Fibroblast of lung (primary cell): Measurements from ENCODE around the gene FZD10. TPM values are rescaled to one million over a fixed set of nuclear protein-coding genes. Genes with fewer than 3 reads are reported as not detected.

Experiments used
- DNase-seq, 2 donors: peaks; one replicate each; pipeline versions ENCODE4 v3.0.0 to v3.0.0-alpha.2; 2010; ENCODE audit warnings: low read depth in 2 of 2
- H2AFZ ChIP-seq: 2 replicates; pipeline ENCODE4 v1.5.1; 2012; ENCODE audit warnings: low read length, control low read depth, inconsistent platforms
- H3K27ac ChIP-seq: 2 replicates; pipeline ENCODE4 v1.5.1; 2011; ENCODE audit warnings: low read length, control low read depth; ENCODE audit not compliant: insufficient read depth
- H3K27me3 ChIP-seq: 2 replicates; pipeline ENCODE4 v1.5.1; 2011; ENCODE audit warnings: mild to moderate bottlenecking, low read length; ENCODE audit not compliant: control insufficient read depth, insufficient read depth
- H3K36me3 ChIP-seq: 2 replicates; pipeline ENCODE4 v1.5.1; 2011; ENCODE audit warnings: low read length; ENCODE audit not compliant: control insufficient read depth, insufficient read depth
- H3K4me1 ChIP-seq: 2 replicates; pipeline ENCODE4 v1.5.1; 2011; ENCODE audit warnings: low read length; ENCODE audit not compliant: control insufficient read depth, insufficient read depth; ENCODE audit errors: extremely low read depth
- H3K4me2 ChIP-seq: 2 replicates; pipeline ENCODE4 v1.5.1; 2011; ENCODE audit warnings: low read length, control low read depth; ENCODE audit not compliant: insufficient read depth; ENCODE audit errors: extremely low read depth
- H3K4me3 ChIP-seq, 4 experiments: fragments of 200-600 bp in 1 of 4; sonication (generic) in 1 of 4; replicated peaks in 1 of 4; 2 replicates each; pipeline ENCODE4 v1.5.1; 2011 to 2016; ENCODE audit warnings: low read length in 4 of 4, low read depth in 3 of 4, mild to moderate bottlenecking in 3 of 4, control low read depth in 2 of 4, inconsistent platforms in 1 of 4, mixed read lengths in 1 of 4; ENCODE audit not compliant: insufficient read depth in 1 of 4; ENCODE audit errors: control extremely low read depth in 1 of 4
- H3K79me2 ChIP-seq: 2 replicates; pipeline ENCODE4 v1.5.1; 2012; ENCODE audit warnings: mild to moderate bottlenecking, low read length, inconsistent platforms; ENCODE audit not compliant: control insufficient read depth, insufficient read depth
- H3K9ac ChIP-seq: 2 replicates; pipeline ENCODE4 v1.5.1; 2011; ENCODE audit warnings: mild to moderate bottlenecking, low read length, control low read depth; ENCODE audit not compliant: insufficient read depth
- H3K9me3 ChIP-seq: 2 replicates; pipeline ENCODE4 v1.5.1; 2012; ENCODE audit warnings: low read depth, low read length; ENCODE audit not compliant: control insufficient read depth, insufficient read depth
- H4K20me1 ChIP-seq: 2 replicates; pipeline ENCODE4 v1.5.1; 2011; ENCODE audit warnings: low read length; ENCODE audit not compliant: control insufficient read depth, insufficient read depth; ENCODE audit errors: extremely low read depth
- CTCF ChIP-seq, 2 donors: IDR thresholded peaks in 1 of 2; conservative IDR thresholded peaks in 1 of 2; 1 replicate in 1 of 2; 2 replicates in 1 of 2; pipeline ENCODE4 v1.5.1; 2011 to 2012; ENCODE audit warnings: low read length in 2 of 2, control low read depth in 1 of 2, inconsistent platforms in 1 of 2, low read depth in 1 of 2, mild to moderate bottlenecking in 1 of 2
- EZH2 ChIP-seq: IDR thresholded peaks from 2 replicates; pipeline ENCODE4 v1.5.1; 2012; ENCODE audit warnings: low read length, control low read depth, mild to moderate bottlenecking; ENCODE audit errors: missing control alignments
- polyA plus RNA-seq, 2 donors: library from polyadenylated mRNA; depleted of rRNA in 1 of 2; stranded (reverse) in 1 of 2; unstranded in 1 of 2; fragments of >200 nt; gene quantifications; 2 replicates each; pipeline ENCODE4 v1.2.1, GENCODE V29; 2011 to 2012; ENCODE audit warnings: missing spikeins in 1 of 2
- total RNA-seq: library from RNA; depleted of rRNA; stranded (reverse); fragments of >200 nt; gene quantifications from 2 replicates; pipeline ENCODE4 v1.2.1, GENCODE V29; 2014

FZD10 gene
- total and polyA plus RNA-seq, 2 donors (not counting 1 experiment from before 2014, with no cell fraction given), result under 0.01 to 0.03 TPM

DNA sequence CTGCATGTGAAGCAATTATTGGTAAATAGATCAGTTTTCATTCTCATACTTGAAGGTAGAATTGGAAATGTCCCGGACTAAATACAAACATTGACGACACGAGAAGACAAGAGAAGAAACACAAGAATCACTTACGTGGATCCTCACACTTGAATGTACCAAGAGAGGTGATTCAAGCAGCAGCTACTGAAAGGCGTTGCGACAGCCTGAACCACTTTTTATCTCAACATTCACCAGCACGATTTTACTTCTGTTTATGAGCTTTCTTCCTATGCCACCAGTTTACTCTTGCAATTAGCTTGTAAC, 3.6 kb upstream of the FZD10 start:
- Histone ChIP-seq H2AFZ (no peak overlapping the region), H4K20me1 (no peaks in the 10 kb centered on the region), H3K4me3 (no peak overlapping the region), H3K9ac (no peak overlapping the region), H3K36me3 (no peaks in the 10 kb centered on the region), H3K9me3 (no peaks in the 10 kb centered on the region), H3K4me1 (no peaks in the 10 kb centered on the region), H3K27me3 (no peaks in the 10 kb centered on the region), H3K4me2 (no peak overlapping the region), H3K27ac (no peak overlapping the region), H3K79me2 (no peaks in the 10 kb centered on the region)
- DNase-seq, result no peak
- TF ChIP-seq EZH2, result no peak
- no peak for TF ChIP-seq CTCF (conservative IDR thresholded peaks at IDR 0.05 in 1 of 2, IDR thresholded peaks at IDR 0.05 in 1 of 2; ENCODE audit: low read depth in 1 of 2, low read length in 2 of 2)

DNA sequence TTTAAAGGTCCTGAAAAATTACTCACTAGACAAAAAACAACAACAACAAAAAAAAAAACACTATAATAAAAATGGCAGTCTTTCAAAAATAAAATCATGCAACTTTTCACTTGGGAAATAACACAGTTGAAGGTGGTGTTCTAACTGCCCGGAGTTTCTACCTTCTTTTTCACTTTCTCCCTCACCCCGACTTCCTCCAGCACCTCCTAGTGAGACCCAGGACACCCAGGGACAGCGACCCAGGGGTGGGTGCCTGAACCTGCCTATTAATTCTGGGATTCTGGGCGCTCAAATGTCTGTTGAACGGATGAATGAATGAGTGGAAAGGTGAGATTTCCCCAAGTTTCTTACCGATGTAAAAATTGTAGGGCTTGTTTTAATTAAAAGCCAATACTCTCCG, 2.0 kb upstream of the FZD10 start:
- no peaks in the 10 kb centered on the region for H3K36me3 ChIP-seq
- H3K27ac ChIP-seq, result no peak overlapping the region
- DNase-seq, result no peak
- TF ChIP-seq CTCF (conservative IDR thresholded peaks at IDR 0.05 in 1 of 2, IDR thresholded peaks at IDR 0.05 in 1 of 2; ENCODE audit: low read depth in 1 of 2, low read length in 2 of 2) (no peak), EZH2 (no peak)
- H3K27me3 ChIP-seq, result no peaks in the 10 kb centered on the region
- no peaks in the 10 kb centered on the region for H4K20me1 ChIP-seq
- H3K4me2 ChIP-seq, result no peak overlapping the region
- H3K9ac ChIP-seq, result no peak overlapping the region
- H3K4me1 ChIP-seq, result no peaks in the 10 kb centered on the region
- H2AFZ ChIP-seq, result no peak overlapping the region
- no peaks in the 10 kb centered on the region for H3K79me2 ChIP-seq
- no peak overlapping the region for H3K4me3 ChIP-seq
- H3K9me3 ChIP-seq, result no peaks in the 10 kb centered on the region

GRCh38 chr12:130160711-130161231, 1.5 kb upstream of the FZD10 start:
- Histone ChIP-seq H4K20me1 (no peaks in the 10 kb centered on the region), H3K4me1 (no peaks in the 10 kb centered on the region), H3K27me3 (no peaks in the 10 kb centered on the region), H3K36me3 (no peaks in the 10 kb centered on the region), H3K9me3 (no peaks in the 10 kb centered on the region), H3K9ac (no peak overlapping the region), H3K27ac (no peak overlapping the region), H3K79me2 (no peaks in the 10 kb centered on the region), H2AFZ (no peak overlapping the region), H3K4me2 (no peak overlapping the region), H3K4me3 (no peak overlapping the region)
- DNase-seq, result no peak
- no peak for TF ChIP-seq CTCF (conservative IDR thresholded peaks at IDR 0.05 in 1 of 2, IDR thresholded peaks at IDR 0.05 in 1 of 2; ENCODE audit: low read depth in 1 of 2, low read length in 2 of 2)
- TF ChIP-seq EZH2, result no peak
